H1 (cell line): ENCODE data around the gene SEC24C. TPM values are rescaled to one million over a fixed set of nuclear protein-coding genes. Genes with fewer than 3 reads are reported as not detected.

ENCODE experiments used
- ATF2 ChIP-seq: IDR thresholded peaks from 2 replicates; pipeline ENCODE4 v1.6.1; 2012; ENCODE audit warnings: low read length, inconsistent platforms
- CHD7 ChIP-seq: fragments of 300-600 bp; sonication (generic); IDR thresholded peaks from 2 replicates; pipeline ENCODE4 v1.7.1; 2012; ENCODE audit warnings: low read length, moderate library complexity, mild to moderate bottlenecking, inconsistent platforms; ENCODE audit not compliant: insufficient replicate concordance
- EP300 ChIP-seq, 2 experiments: IDR thresholded peaks; 1 replicate in 1 of 2; 2 replicates in 1 of 2; pipeline ENCODE4 v1.6.1; 2011 to 2012; ENCODE audit warnings: low read depth in 2 of 2, low read length in 2 of 2, mild to moderate bottlenecking in 2 of 2, borderline replicate concordance in 1 of 2, inconsistent platforms in 1 of 2, moderate library complexity in 1 of 2
- KDM1A ChIP-seq: fragments of 200-600, 300-600 bp; sonication (generic); IDR thresholded peaks from 2 replicates; pipeline ENCODE4 v1.7.1; 2016; ENCODE audit warnings: mild to moderate bottlenecking, low read length, borderline replicate concordance
- RFX5 ChIP-seq: IDR thresholded peaks from 2 replicates; pipeline ENCODE4 v1.6.1; 2011; ENCODE audit warnings: low read depth, low read length, improper control_type of control experiment, borderline replicate concordance
- polyA plus RNA-seq, 7 experiments: library from polyadenylated mRNA; depleted of rRNA in 3 of 7; stranded (reverse) in 5 of 7; unstranded in 2 of 7; fragments of >200 nt in 5 of 7; fragments of 200-250 nt in 2 of 7; gene quantifications; 1 replicate in 5 of 7; 2 replicates in 1 of 7; 4 replicates in 1 of 7; pipeline versions ENCODE4 v1.2.1 to v1.2.3, GENCODE V29; 2011 to 2013; ENCODE audit warnings: missing spikeins in 2 of 7, mixed read lengths in 2 of 7
- total RNA-seq: library from RNA; stranded (reverse); fragmentation: NEBNext Ultra II Directional; extraction: Animal tissue kit (Norgen Biotek cat#: 25700); gene quantifications from 2 replicates; pipeline ENCODE4 v1.2.1, GENCODE V29; 2021
- TF ChIP-seq, protein P1 (sequence below): IDR thresholded peaks from 2 replicates; pipeline ENCODE4 v1.6.1; 2011; ENCODE audit warnings: low read length, improper control_type of control experiment

SEC24C gene
- total and polyA plus RNA-seq, 2 of the 8 experiments (the other 6 are each of a cell fraction or from before 2014, with no cell fraction given): 63.2 to 67.4 TPM

DNA sequence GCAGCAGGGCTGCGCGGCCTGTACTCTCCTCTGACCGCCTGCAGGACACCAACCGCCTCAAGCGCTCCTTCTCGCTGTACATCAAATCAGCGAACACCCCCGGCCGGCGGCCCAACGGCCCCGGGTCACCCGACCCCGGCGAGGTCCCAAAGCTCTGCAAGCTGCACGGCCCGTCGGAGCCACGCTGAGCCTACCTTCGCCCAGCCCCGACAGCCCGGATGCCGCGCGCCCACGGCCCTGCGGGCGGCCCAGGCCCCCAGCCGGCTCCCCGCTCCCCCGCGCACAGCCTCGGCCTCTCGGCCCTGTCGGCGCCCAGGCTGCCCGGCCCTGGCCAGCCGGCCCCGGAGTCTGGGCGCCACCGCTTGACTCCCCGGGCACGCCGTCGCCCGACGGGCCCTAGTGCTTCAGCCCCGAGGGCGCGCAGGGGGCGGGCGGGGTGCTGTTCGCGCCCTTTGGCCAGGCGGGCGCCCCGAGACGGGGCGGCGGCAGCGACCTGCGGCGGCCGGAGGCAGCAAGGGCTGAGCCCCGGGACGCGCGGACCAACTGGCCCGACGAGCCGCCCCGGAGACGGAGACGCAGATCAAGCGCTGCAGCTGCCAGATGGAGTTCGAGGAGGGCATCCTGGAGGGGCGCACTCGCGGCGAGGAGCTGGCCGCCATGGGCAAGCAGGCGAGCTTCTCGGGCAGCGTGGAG is 11.1 kb upstream of the SEC24C start (continued):
- TF ChIP-seq CHD7 (no peak), RFX5 (no peak), EP300 (IDR thresholded peaks at IDR 0.05; ENCODE audit: borderline replicate concordance in 1 of 2, low read depth in 2 of 2, low read length in 2 of 2) (no peak), KDM1A (no peak), ATF2 (no peak)
- TF ChIP-seq, protein P1, sequence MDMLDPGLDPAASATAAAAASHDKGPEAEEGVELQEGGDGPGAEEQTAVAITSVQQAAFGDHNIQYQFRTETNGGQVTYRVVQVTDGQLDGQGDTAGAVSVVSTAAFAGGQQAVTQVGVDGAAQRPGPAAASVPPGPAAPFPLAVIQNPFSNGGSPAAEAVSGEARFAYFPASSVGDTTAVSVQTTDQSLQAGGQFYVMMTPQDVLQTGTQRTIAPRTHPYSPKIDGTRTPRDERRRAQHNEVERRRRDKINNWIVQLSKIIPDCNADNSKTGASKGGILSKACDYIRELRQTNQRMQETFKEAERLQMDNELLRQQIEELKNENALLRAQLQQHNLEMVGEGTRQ: no peak
